HAP-1 (cell line): Measurements from ENCODE around the gene GBGT1.
"Not testable (repeated sequence)": the region's sequence is repeated elsewhere in the genome, so short reads cannot be mapped to it uniquely, and the experiment has no call there.

Experiments used
- DNase-seq, 2 experiments: peaks; one replicate each; pipeline ENCODE4 v3.0.0-alpha.2; 2016 to 2020; ENCODE audit warnings: low spot score in 2 of 2
- H3K27me3 ChIP-seq: fragments of 250-450 bp; sonication (Bioruptor Pico); 2 replicates; pipeline ENCODE4 v1.5.1; 2020; ENCODE audit warnings: low read depth, mild to moderate bottlenecking, moderate library complexity
- H3K36me3 ChIP-seq: fragments of 250-450 bp; sonication (Bioruptor Pico); replicated peaks from 2 replicates; pipeline ENCODE4 v1.5.1; 2020; ENCODE audit warnings: mild to moderate bottlenecking
- H3K4me1 ChIP-seq: fragments of 250-450 bp; sonication (Bioruptor Pico); 2 replicates; pipeline ENCODE4 v1.5.1; 2020; ENCODE audit warnings: mild to moderate bottlenecking
- H3K4me3 ChIP-seq: fragments of 250-450 bp; sonication (Bioruptor Pico); 2 replicates; pipeline ENCODE4 v1.5.1; 2020; ENCODE audit warnings: mild to moderate bottlenecking, moderate library complexity
- H3K9me3 ChIP-seq: fragments of 250-450 bp; sonication (Bioruptor Pico); 2 replicates; pipeline ENCODE4 v1.5.1; 2020; ENCODE audit warnings: mild to moderate bottlenecking, moderate library complexity
- in situ Hi-C: fragments of 300-500 bp; cut with MboI; formaldehyde crosslinking; loops from 3 replicates; pipeline ENCODE4 v1.14.3; 2020; ENCODE audit warnings: low sequenced_read_pairs, inconsistent platforms, mixed read lengths

Gene GBGT1

DNA sequence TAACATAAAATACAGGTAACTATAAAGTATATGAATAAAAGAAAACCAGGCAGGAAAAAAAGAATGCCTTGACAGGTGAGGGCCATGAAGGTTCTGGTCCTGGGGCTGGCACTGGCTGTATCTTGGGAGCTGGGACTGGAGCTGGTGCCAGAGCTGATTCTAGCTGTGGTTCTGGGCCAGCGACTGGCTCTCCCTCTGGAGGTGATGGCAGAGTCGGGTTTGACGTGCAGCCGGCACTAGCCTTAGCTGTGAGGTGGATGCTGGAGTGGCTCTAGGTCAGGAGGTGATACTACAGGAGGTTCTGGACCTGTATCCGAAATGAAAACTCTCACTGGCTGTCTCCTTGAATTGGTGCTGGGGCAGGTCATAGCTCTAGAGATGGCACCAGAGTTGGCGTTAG lies 23.0 kb upstream of the GBGT1 start:
- Histone ChIP-seq H3K27me3 (peaks cover 13% of the 10 kb centered on the region), H3K4me1 (no peaks in the 10 kb centered on the region), H3K9me3 (no peaks in the 10 kb centered on the region), H3K4me3 (no peak overlapping the region), H3K36me3 (no peaks in the 10 kb centered on the region)
- DNase-seq: no peak
- in situ Hi-C loops: loop anchor here (5.0 to 10.0 kb wide), 2 partner anchors 138 to 301 kb away; no protein-coding TSS in a partner anchor

GRCh38 chr9:133184971-133185370 lies 21.3 kb upstream of the GBGT1 start:
- Histone ChIP-seq H3K4me3 (no peak overlapping the region), H3K4me1 (no peaks in the 10 kb centered on the region), H3K27me3 (peaks cover 15% of the 10 kb centered on the region), H3K9me3 (no peaks in the 10 kb centered on the region), H3K36me3 (no peaks in the 10 kb centered on the region)
- DNase-seq: peak; percentile 61 to 67
- in situ Hi-C loops: loop anchor here (5.0 to 10.0 kb wide), 2 partner anchors 140 to 302 kb away; no protein-coding TSS in a partner anchor

DNA sequence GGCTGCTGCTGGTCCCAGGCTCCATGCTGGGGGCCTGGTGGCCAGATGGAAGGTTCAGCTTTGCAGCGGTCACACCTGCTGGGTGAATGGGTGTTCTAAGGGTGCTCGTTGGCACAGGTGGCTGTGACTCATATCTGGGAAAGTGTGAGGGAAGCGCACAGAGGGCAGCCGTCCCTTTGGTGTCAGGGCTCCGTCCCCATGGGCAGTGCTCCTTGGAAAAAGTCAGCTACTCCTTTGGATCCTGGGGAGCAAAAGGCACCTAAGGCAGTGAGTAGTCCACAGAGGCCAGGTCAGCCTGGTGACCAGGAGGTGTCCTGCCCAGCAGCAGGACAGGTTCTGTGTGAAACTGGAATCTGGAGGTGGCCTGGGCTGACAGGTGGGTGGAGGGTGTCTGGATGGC lies 18.4 kb upstream of the GBGT1 start:
- Histone ChIP-seq H3K9me3 (no peaks in the 10 kb centered on the region), H3K27me3 (peaks cover 13% of the 10 kb centered on the region), H3K36me3 (no peaks in the 10 kb centered on the region), H3K4me3 (no peak overlapping the region), H3K4me1 (no peaks in the 10 kb centered on the region)
- no peak for DNase-seq
- in situ Hi-C loops: loop anchor here (10.0 kb wide), 1 partner anchor 143 kb away; no protein-coding TSS in a partner anchor

DNA sequence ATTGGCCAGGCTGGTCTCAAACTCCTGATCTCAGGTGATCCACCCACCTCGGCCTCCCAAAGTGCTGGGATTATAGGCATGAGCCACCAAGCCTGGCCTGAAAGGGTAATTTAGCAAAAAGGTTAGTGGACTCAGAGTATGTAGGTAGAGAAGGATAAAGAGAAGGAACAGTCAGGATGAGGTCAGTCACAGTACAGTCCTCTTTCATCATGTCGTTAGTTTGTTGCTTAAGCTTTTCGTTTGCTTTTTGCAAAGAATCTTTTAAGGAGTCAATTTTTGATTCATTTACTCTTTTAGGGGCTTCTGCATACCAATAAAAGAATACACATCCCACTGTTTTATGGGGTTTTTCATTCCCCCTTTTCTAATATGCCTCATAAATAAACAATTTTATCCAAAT lies 17.8 kb upstream of the GBGT1 start:
- H3K4me3 ChIP-seq: no peak overlapping the region
- H3K36me3 ChIP-seq: no peaks in the 10 kb centered on the region
- DNase-seq: no peak
- in situ Hi-C loops: loop anchor here (10.0 kb wide), 1 partner anchor 143 kb away; no protein-coding TSS in a partner anchor
- peaks cover 15% of the 10 kb centered on the region for H3K27me3 ChIP-seq
- H3K4me1 ChIP-seq: no peaks in the 10 kb centered on the region
- H3K9me3 ChIP-seq: no peaks in the 10 kb centered on the region

DNA sequence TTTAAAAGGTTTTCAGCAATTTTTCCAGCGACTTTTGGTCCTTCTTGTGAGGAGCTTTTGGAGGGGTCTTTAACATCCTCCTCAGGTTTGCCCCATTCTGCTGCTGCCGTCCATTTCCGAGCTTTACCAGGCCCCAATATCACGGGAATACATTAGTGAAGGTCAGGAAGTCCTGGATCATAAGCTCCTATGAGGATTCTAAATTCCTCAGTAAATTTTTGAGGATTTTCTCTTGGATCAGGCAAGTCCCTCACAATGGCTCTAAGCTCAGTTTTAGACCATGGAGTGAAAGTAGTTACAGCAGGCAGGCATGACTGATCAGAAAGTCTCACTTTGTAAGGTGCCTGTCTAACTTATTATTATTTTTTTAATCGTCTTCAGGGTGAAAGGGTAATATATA lies 17.2 kb upstream of the GBGT1 start:
- Histone ChIP-seq H3K9me3 (no peaks in the 10 kb centered on the region), H3K27me3 (peaks cover 19% of the 10 kb centered on the region), H3K4me1 (no peaks in the 10 kb centered on the region), H3K4me3 (no peak overlapping the region), H3K36me3 (no peaks in the 10 kb centered on the region)
- in situ Hi-C loops: loop anchor here (10.0 kb wide), 1 partner anchor 144 kb away; no protein-coding TSS in a partner anchor
- DNase-seq: no peak

DNA sequence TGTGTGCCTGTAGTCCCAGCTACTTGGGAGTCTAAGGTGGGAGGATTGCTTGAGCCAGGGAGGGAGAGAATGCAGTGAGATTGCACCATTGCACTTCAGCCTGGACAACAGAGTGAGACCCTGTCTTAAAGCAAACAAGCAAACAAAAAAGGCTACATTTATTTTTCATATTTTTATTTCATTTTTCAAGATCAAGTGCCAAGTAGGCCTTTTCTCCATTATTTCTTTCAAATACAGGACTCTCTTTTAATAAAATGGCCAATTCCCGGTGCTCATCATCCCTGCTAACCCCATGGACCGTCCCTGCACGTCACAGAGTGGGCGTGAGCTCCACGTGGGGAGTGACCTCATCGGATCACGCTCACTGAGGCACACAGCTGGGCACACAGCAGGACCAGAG lies 9.3 kb upstream of the GBGT1 start:
- DNase-seq: no peak
- in situ Hi-C loops: no loop called here
- no peak overlapping the region for H3K4me3 ChIP-seq
- H3K36me3 ChIP-seq: no peaks in the 10 kb centered on the region
- H3K27me3 ChIP-seq: peaks cover 24% of the 10 kb centered on the region
- H3K9me3 ChIP-seq: no peaks in the 10 kb centered on the region
- no peaks in the 10 kb centered on the region for H3K4me1 ChIP-seq

DNA sequence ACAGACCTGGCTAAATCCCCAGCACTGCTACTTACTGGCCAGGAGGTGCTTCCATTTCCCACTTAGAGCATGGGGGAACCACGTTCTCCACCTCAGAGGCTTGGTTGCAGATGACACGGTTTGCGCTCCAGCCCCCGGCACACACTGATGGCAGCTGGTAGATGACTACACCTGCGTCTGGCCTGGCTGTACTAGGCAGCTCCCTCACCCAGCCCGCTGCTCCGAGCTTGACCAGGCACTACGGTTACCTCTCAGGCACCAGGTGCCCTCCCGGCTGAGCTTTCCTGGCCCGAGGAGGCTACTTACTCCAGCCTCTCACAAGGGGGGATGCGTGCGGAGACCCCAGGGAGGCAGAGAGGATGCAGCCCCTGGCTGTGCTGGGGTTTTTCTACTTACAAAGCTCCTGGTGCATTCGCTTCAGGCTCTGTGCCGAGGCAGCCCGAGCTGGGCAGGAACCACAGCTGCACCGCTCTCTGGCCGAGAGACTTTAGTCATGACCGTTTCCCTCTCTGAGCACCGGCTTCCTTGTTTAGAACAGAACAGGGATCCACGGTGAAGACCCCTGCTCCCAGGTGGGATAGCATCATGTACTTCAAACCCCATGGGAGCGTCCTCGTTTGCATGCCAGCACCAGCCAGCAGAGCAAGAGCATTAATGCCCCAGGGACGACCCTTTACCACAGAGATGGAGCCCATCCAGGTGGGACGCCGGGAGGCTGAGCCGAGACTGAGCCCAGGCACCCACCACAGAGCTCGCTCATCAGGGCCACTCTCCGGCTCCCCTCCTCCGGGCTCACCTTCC lies 7.6 kb upstream of the GBGT1 start:
- DNase-seq: no peak
- H3K4me3 ChIP-seq: no peak overlapping the region
- no peaks in the 10 kb centered on the region for H3K9me3 ChIP-seq
- peaks cover 19% of the 10 kb centered on the region for H3K27me3 ChIP-seq
- H3K4me1 ChIP-seq: no peaks in the 10 kb centered on the region
- in situ Hi-C loops: no loop called here
- H3K36me3 ChIP-seq: no peaks in the 10 kb centered on the region

GRCh38 chr9:133170716-133171115 lies 7.0 kb upstream of the GBGT1 start:
- DNase-seq: no peak
- Histone ChIP-seq H3K4me3 (no peak overlapping the region), H3K9me3 (no peaks in the 10 kb centered on the region), H3K36me3 (no peaks in the 10 kb centered on the region), H3K27me3 (peaks cover 18% of the 10 kb centered on the region), H3K4me1 (no peaks in the 10 kb centered on the region)
- in situ Hi-C loops: no loop called here

GRCh38 chr9:133169687-133170086 lies 6.0 kb upstream of the GBGT1 start:
- DNase-seq, in situ Hi-C loops, H3K4me3 ChIP-seq, H3K4me1 ChIP-seq, H3K36me3 ChIP-seq, H3K9me3 ChIP-seq: not testable (repeated sequence)
- peaks cover 18% of the 10 kb centered on the region for H3K27me3 ChIP-seq

DNA sequence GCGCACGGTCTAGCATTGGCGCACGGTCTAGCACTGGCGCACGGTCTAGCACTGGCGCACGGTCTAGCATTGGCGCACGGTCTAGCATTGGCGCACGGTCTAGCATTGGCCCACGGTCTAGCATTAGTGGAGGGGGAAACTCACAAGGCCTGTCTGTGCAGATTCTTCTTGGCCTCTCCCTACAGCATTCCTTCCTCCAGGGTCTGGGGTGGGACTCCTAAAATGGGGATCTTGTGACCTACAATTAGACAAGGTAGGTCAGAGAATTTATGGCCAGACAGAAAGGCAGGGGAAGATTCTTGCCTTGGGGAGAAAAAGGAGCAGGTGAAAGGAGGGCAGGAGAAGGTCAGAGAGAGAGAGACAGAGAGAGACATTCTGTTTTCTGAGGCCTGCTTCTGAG lies 5.4 kb upstream of the GBGT1 start:
- peaks cover 13% of the 10 kb centered on the region for H3K27me3 ChIP-seq
- H3K4me1 ChIP-seq: peaks cover under 1% of the 10 kb centered on the region
- no peak for DNase-seq
- H3K36me3 ChIP-seq: no peaks in the 10 kb centered on the region
- no peaks in the 10 kb centered on the region for H3K9me3 ChIP-seq
- no peak overlapping the region for H3K4me3 ChIP-seq
- in situ Hi-C loops: no loop called here

DNA sequence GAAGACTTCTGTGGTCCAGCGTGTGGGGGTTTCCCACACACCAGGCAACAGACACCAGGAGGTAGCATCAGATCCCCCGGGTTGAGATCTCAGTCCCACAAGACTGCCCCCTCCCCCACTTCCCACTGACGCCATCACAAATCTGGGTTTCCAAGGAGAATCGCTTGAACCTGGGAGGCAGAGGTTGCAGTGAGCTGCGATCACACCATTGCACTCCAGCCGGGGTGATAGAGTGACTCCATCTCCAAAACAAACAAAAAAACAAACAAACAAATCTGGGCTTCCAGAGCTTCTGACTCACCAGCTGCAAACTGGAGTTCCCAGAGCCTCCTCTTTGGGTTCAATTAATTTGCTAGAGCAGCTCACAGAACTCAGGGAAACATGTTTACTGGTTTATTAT lies 4.7 kb upstream of the GBGT1 start:
- no peak overlapping the region for H3K4me3 ChIP-seq
- H3K9me3 ChIP-seq: no peaks in the 10 kb centered on the region
- in situ Hi-C loops: no loop called here
- peaks cover 3% of the 10 kb centered on the region for H3K4me1 ChIP-seq
- no peak for DNase-seq
- peaks cover 7% of the 10 kb centered on the region for H3K27me3 ChIP-seq
- no peaks in the 10 kb centered on the region for H3K36me3 ChIP-seq

DNA sequence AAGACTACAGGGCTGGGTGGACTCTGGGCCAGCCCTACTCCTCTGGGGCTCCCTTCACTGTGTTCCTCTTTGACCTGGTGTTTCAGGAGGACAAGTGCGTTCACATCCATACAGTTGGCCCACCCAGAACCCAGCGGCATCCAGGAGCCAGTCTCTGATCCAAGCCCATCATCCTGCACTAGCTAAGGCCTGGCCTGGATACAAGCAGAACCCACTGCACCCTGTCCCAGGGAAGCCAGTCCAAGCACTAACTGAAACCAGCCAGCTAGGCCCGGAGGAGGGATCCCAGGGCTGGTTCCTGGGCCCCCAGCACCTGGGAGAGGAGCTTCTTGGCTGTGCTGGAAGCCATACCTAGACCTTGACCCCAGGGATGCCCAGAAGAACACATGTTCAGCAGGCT lies 4.1 kb upstream of the GBGT1 start:
- no peaks in the 10 kb centered on the region for H3K9me3 ChIP-seq
- in situ Hi-C loops: no loop called here
- no peaks in the 10 kb centered on the region for H3K36me3 ChIP-seq
- H3K27me3 ChIP-seq: peaks cover 4% of the 10 kb centered on the region; the same call in 1 of the 2 replicates
- peaks cover 3% of the 10 kb centered on the region for H3K4me1 ChIP-seq
- DNase-seq: no peak
- H3K4me3 ChIP-seq: no peak overlapping the region

DNA sequence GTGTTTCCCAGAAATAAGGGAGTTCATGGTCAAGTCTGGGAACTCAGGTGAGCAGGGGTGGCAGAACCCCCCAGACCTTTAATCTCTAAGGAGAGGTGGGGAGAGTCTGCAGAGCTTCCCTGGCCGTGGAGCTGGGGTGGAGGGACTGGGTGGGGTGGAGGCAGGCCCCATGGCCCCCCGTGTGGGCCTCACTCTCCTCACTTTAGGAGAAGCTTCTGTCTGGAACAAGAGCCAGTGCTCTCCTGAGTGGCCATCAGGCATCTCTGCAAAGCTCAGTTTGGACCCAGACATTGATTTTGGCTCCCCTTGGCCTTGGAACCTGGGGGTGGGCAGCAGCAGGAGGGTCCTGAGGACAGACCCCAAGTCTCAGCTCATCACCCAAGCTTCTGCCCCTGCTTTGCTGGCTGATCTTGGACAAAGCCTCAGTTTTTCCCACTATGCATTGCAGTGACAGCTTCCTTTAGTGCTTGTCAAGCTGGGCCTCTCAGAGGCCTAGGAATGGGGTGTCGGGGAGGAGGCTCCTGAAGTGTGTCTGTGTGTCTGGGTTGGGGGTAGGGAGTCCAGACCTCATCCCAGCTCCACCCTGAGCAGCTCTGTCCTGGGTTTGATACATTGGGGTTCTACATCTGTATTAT lies 3.5 kb upstream of the GBGT1 start:
- Histone ChIP-seq H3K4me3 (no peak overlapping the region), H3K27me3 (peaks cover under 1% of the 10 kb centered on the region; the same call in 1 of the 2 replicates), H3K4me1 (peaks cover 3% of the 10 kb centered on the region), H3K36me3 (no peaks in the 10 kb centered on the region), H3K9me3 (no peaks in the 10 kb centered on the region)
- DNase-seq: no peak
- in situ Hi-C loops: no loop called here

GRCh38 chr9:133166392-133166791 lies 2.7 kb upstream of the GBGT1 start:
- H3K27me3 ChIP-seq: no peaks in the 10 kb centered on the region

More at GRCh38 chr9:133166392-133166791, 2.7 kb upstream of the GBGT1 start:
- no peak overlapping the region for H3K4me3 ChIP-seq
- peaks cover 3% of the 10 kb centered on the region for H3K4me1 ChIP-seq
- H3K36me3 ChIP-seq: peaks cover 4% of the 10 kb centered on the region; the same call in 1 of the 2 replicates
- DNase-seq: no peak
- no peaks in the 10 kb centered on the region for H3K9me3 ChIP-seq
- in situ Hi-C loops: no loop called here
